Mesothelial cell of epicardium (in vitro differentiated cells): ENCODE results near the gene KLF14. TPM values are rescaled to one million over a fixed set of nuclear protein-coding genes. Genes with fewer than 3 reads are reported as not detected.
A peak's percentile ranks its signal among the peaks of the same experiment; 100 is the strongest.

Experiments used
- DNase-seq, 2 experiments: peaks; one replicate each; pipeline ENCODE4 v3.0.0; 2021; ENCODE audit warnings: low spot score in 2 of 2; ENCODE audit not compliant: unreplicated experiment in 2 of 2
- H3K27ac Mint-ChIP-seq: 2 replicates; pipeline ENCODE4 v1.8.0; 2021; ENCODE audit warnings: mixed read lengths
- H3K27me3 Mint-ChIP-seq: 2 replicates; pipeline ENCODE4 v1.8.0; 2021; ENCODE audit warnings: low read depth, mixed read lengths
- H3K36me3 Mint-ChIP-seq: 2 replicates; pipeline ENCODE4 v1.8.0; 2021; ENCODE audit warnings: mixed read lengths
- H3K4me1 Mint-ChIP-seq: 2 replicates; pipeline ENCODE4 v1.8.0; 2021; ENCODE audit warnings: mixed read lengths
- H3K4me3 Mint-ChIP-seq: 2 replicates; pipeline ENCODE4 v1.8.0; 2021; ENCODE audit warnings: mild to moderate bottlenecking, moderate library complexity, mixed read lengths
- H3K9me3 Mint-ChIP-seq: 2 replicates; pipeline ENCODE4 v1.8.0; 2021; ENCODE audit warnings: mixed read lengths
- CTCF ChIP-seq: fragments of 200-600 bp; sonication (generic); IDR thresholded peaks from one replicate; pipeline ENCODE4 v1.5.0; 2021; ENCODE audit warnings: antibody characterized with exemption; ENCODE audit not compliant: unreplicated experiment
- total RNA-seq: library from RNA; stranded (reverse); gene quantifications from 3 replicates; pipeline ENCODE4 v1.2.1, GENCODE V29; 2021

Gene KLF14
- total RNA-seq, 1 donor from 2014 or later = 0.87 TPM

- Mint-ChIP-seq H3K4me3 (no peak overlapping the region), H3K36me3 (no peaks in the 10 kb centered on the region), H3K4me1 (peaks cover 2% of the 10 kb centered on the region), H3K27me3 (peaks cover 19% of the 10 kb centered on the region), H3K9me3 (no peaks in the 10 kb centered on the region), H3K27ac (no peak overlapping the region)
- no peak for DNase-seq
- TF ChIP-seq CTCF = peak; percentile 85
Observed at GRCh38 chr7:130758429-130759056, 24.5 kb upstream of the KLF14 start.

GRCh38 chr7:130756316-130756715, 22.3 kb upstream of the KLF14 start:
- DNase-seq = no peak
- Mint-ChIP-seq H3K36me3 (no peaks in the 10 kb centered on the region), H3K27ac (no peak overlapping the region), H3K9me3 (no peaks in the 10 kb centered on the region), H3K27me3 (peaks cover 30% of the 10 kb centered on the region), H3K4me1 (peaks cover 2% of the 10 kb centered on the region), H3K4me3 (no peak overlapping the region)
- TF ChIP-seq CTCF = no peak

GRCh38 chr7:130752424-130752823, 18.4 kb upstream of the KLF14 start:
- Mint-ChIP-seq H3K4me1 (no peaks in the 10 kb centered on the region), H3K9me3 (no peaks in the 10 kb centered on the region), H3K27ac (no peak overlapping the region), H3K4me3 (no peak overlapping the region), H3K27me3 (peaks cover 58% of the 10 kb centered on the region), H3K36me3 (no peaks in the 10 kb centered on the region)
- no peak for TF ChIP-seq CTCF
- no peak for DNase-seq

- H3K27me3 Mint-ChIP-seq = peaks cover 73% of the 10 kb centered on the region
- H3K27ac Mint-ChIP-seq = no peak overlapping the region
- H3K4me1 Mint-ChIP-seq = no peaks in the 10 kb centered on the region
Observed at GRCh38 chr7:130750755-130751154, 16.7 kb upstream of the KLF14 start.

GRCh38 chr7:130748531-130749389, 14.8 kb upstream of the KLF14 start:
- no peaks in the 10 kb centered on the region for H3K4me1 Mint-ChIP-seq
- no peak for DNase-seq
- H3K4me3 Mint-ChIP-seq = no peak overlapping the region
- no peaks in the 10 kb centered on the region for H3K9me3 Mint-ChIP-seq
- TF ChIP-seq CTCF = no peak
- H3K27ac Mint-ChIP-seq = no peak overlapping the region
- H3K36me3 Mint-ChIP-seq = no peaks in the 10 kb centered on the region
- H3K27me3 Mint-ChIP-seq = peaks cover 81% of the 10 kb centered on the region

More at GRCh38 chr7:130750755-130751154, 16.7 kb upstream of the KLF14 start:
- no peak for TF ChIP-seq CTCF
- no peak for DNase-seq
- Mint-ChIP-seq H3K4me3 (no peak overlapping the region), H3K36me3 (no peaks in the 10 kb centered on the region), H3K9me3 (no peaks in the 10 kb centered on the region)
